CD8-positive, alpha-beta memory T cell (primary cell): ENCODE data around the gene IL23R. TPM values are rescaled to one million over a fixed set of nuclear protein-coding genes. Genes with fewer than 3 reads are reported as not detected.

Source experiments
- CTCF ChIA-PET: fragments of 350-600 bp; sonication (Branson Sonifier 250); formaldehyde crosslinking; loops from one replicate; lab custom pipeline; 2021; ENCODE audit warnings: antibody characterized with exemption; lab: Charles Lee
- POLR2A ChIA-PET: fragments of 350-600 bp; sonication (Branson Sonifier 250); formaldehyde crosslinking; loops from one replicate; lab custom pipeline; 2021; ENCODE audit warnings: antibody characterized with exemption; lab: Charles Lee
- DNase-seq, 5 donors: peaks; one replicate each; pipeline versions ENCODE4 v3.0.0 to v3.0.0-alpha.2; 2020 to 2022; ENCODE audit warnings: mixed read lengths in 1 of 5
- H3K27ac ChIP-seq: one replicate; pipeline ENCODE4 v1.7.0; 2013; ENCODE audit warnings: low read depth, mild to moderate bottlenecking, low read length, moderate library complexity
- H3K27me3 ChIP-seq: 2 replicates; pipeline ENCODE4 v1.7.0; 2013; ENCODE audit warnings: low read length, mild to moderate bottlenecking; ENCODE audit not compliant: insufficient read depth, poor library complexity, severe bottlenecking
- H3K36me3 ChIP-seq: 2 replicates; pipeline ENCODE4 v1.7.0; 2013; ENCODE audit warnings: mild to moderate bottlenecking, low read length, moderate library complexity; ENCODE audit not compliant: insufficient read depth
- H3K4me1 ChIP-seq: 2 replicates; pipeline ENCODE4 v1.7.0; 2013; ENCODE audit warnings: mild to moderate bottlenecking, low read length, moderate library complexity; ENCODE audit not compliant: insufficient read depth
- H3K4me3 ChIP-seq: 2 replicates; pipeline ENCODE4 v1.7.0; 2013; ENCODE audit warnings: mild to moderate bottlenecking, low read length
- H3K9me3 ChIP-seq: 2 replicates; pipeline ENCODE4 v1.7.0; 2013; ENCODE audit warnings: mild to moderate bottlenecking, low read length
- H3K27ac Mint-ChIP-seq, 8 donors: one replicate each; pipeline ENCODE4 v1.8.0; 2020 to 2021; ENCODE audit warnings: mixed read lengths in 8 of 8, mild to moderate bottlenecking in 6 of 8, inconsistent platforms in 3 of 8, moderate library complexity in 3 of 8
- H3K27me3 Mint-ChIP-seq, 2 donors: one replicate each; pipeline ENCODE4 v1.8.0; 2020 to 2021; ENCODE audit warnings: mixed read lengths in 2 of 2, mild to moderate bottlenecking in 1 of 2, moderate library complexity in 1 of 2
- H3K36me3 Mint-ChIP-seq, 3 donors: one replicate each; pipeline ENCODE4 v1.8.0; 2020 to 2021; ENCODE audit warnings: mixed read lengths in 3 of 3, inconsistent platforms in 1 of 3, mild to moderate bottlenecking in 1 of 3
- H3K4me1 Mint-ChIP-seq, 3 donors: one replicate each; pipeline ENCODE4 v1.8.0; 2020 to 2021; ENCODE audit warnings: mixed read lengths in 3 of 3, inconsistent platforms in 1 of 3, mild to moderate bottlenecking in 1 of 3
- H3K4me3 Mint-ChIP-seq, 7 donors: one replicate each; pipeline ENCODE4 v1.8.0; 2020 to 2021; ENCODE audit warnings: mixed read lengths in 7 of 7, mild to moderate bottlenecking in 6 of 7, moderate library complexity in 4 of 7, inconsistent platforms in 2 of 7
- H3K9me3 Mint-ChIP-seq, 5 donors: one replicate each; pipeline ENCODE4 v1.8.0; 2020 to 2022; ENCODE audit warnings: mixed read lengths in 5 of 5, mild to moderate bottlenecking in 3 of 5, moderate library complexity in 2 of 5, inconsistent platforms in 1 of 5
- polyA plus RNA-seq: library from polyadenylated mRNA; unstranded; fragments of 300-500 nt; fragmentation: Illumina TruSeq; gene quantifications from one replicate; pipeline ENCODE4 v1.2.3, GENCODE V29; 2021
- total RNA-seq, 2 experiments: library from RNA; stranded (reverse); gene quantifications; one replicate each; pipeline ENCODE4 v1.2.3, GENCODE V29; 2021

The IL23R gene
- total and polyA plus RNA-seq, 3 experiments from 2014 or later: 1.6 to 9.2 (median 1.7) TPM

DNA sequence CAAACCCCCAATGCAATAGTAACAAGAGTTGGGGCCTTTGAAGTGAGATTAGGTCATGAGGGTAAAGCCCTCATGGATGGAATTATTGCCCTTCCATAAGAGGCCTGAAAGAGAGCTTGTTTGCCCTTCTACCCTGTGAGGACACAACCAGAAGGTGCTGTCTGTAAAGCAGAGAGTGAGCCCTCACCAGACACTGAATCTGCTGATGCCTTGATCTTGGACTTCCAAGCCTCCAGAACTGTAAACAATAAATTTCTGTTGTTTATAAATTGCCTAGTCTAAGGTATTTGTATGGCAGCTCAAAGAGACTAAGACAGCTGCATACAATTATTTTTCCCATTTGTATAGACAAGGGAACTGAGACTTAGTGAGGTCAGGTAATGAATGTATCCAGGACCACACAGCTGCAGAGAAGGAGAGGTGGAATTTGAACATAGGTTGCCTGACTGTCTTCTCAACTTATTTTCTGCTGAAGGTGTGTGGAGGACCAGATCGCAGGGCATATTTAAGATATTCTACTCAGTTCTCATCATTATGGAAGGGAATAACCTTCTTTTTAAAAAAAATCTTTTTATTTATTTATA is 18.7 kb downstream of the IL23R start:
- no peaks in the 10 kb centered on the region for H3K36me3 ChIP-seq
- Mint-ChIP-seq H3K9me3 (no peaks in the 10 kb centered on the region), H3K27ac (peak overlapping the region in 2 of 8 donors; percentile 10 to 19), H3K4me3 (no peak overlapping the region), H3K27me3 (peaks cover 3 to 22% of the 10 kb centered on the region in 2 donors), H3K4me1 (peaks cover 1 to 12% (median 3%) of the 10 kb centered on the region in 3 donors), H3K36me3 (peaks cover 0 to 4% (median 3%) of the 10 kb centered on the region in 3 donors)
- H3K27me3 ChIP-seq: no peaks in the 10 kb centered on the region
- no peak overlapping the region for H3K4me3 ChIP-seq
- no peak overlapping the region for H3K27ac ChIP-seq
- DNase-seq: no peak
- no peaks in the 10 kb centered on the region for H3K9me3 ChIP-seq
- H3K4me1 ChIP-seq: no peaks in the 10 kb centered on the region
- POLR2A ChIA-PET: no interaction called here
- CTCF ChIA-PET: interaction anchor here (0.6 kb wide), 1 partner anchor 36 kb away, joined by 3 read pairs; no protein-coding TSS in a partner anchor

DNA sequence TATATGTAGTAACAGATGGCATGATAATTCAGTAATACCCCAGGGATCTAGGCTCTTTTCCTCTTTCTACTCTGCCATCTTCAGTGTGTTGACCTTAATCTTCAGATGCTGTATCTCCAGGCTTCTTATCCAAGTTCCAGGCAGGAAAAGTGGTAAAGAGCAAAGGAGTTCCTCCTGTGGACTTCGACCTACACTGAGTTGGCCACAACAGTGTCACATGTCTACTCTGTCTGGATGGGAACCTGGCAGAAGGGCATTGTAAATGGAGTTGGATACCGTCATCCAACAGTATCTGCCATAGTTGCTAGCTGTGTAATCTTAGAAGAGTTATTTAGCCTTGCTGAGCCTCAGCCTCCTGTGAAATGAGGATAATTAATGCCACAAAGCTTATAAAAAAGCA is 21.9 kb downstream of the IL23R start:
- Histone ChIP-seq H3K4me3 (no peak overlapping the region), H3K27me3 (no peaks in the 10 kb centered on the region), H3K27ac (no peak overlapping the region), H3K36me3 (no peaks in the 10 kb centered on the region), H3K4me1 (no peaks in the 10 kb centered on the region), H3K9me3 (no peaks in the 10 kb centered on the region)
- Mint-ChIP-seq H3K9me3 (no peaks in the 10 kb centered on the region), H3K27ac (peak overlapping the region in 1 of 8 donors; percentile 52), H3K27me3 (peaks cover 0 to 4% of the 10 kb centered on the region in 2 donors), H3K4me1 (peaks cover 0 to 7% (median 2%) of the 10 kb centered on the region in 3 donors), H3K4me3 (no peak overlapping the region), H3K36me3 (peaks cover 0 to 4% (median 0%) of the 10 kb centered on the region in 3 donors)
- ChIA-PET POLR2A (no interaction called here), CTCF (no interaction called here)
- DNase-seq: no peak

DNA sequence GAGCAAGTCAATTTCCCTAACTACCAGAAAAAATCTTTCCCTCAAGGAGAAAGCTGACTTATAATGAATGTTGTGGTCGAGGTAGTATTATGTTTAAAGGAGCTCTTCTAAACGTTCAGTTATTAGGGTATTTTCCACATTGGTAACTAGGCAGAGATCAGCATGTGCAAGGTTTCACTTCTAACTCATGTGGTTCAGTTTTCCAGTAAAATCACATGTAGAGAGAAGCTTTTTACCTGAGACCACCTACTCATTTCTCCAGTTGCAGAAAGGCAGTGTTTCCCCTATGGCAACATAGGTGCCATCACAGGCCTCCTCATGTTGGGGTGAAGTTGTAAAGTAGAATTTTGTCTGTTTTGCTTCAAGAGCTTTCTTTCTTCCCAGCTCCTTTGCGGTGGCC is 23.7 kb downstream of the IL23R start:
- H3K9me3 ChIP-seq: no peaks in the 10 kb centered on the region
- no peak for DNase-seq
- H3K36me3 ChIP-seq: no peaks in the 10 kb centered on the region
- peaks cover 0 to 4% (median 0%) of the 10 kb centered on the region in 3 donors for H3K36me3 Mint-ChIP-seq
- no peak overlapping the region for H3K27ac ChIP-seq
- H3K27ac Mint-ChIP-seq: peak overlapping the region in 3 of 8 donors; percentile 17 to 48 (median 37)
- H3K4me1 ChIP-seq: peaks cover 9% of the 10 kb centered on the region
- POLR2A ChIA-PET: no interaction called here
- no peaks in the 10 kb centered on the region for H3K9me3 Mint-ChIP-seq
- peak overlapping the region in 2 of 7 donors; percentile 2 to 6 for H3K4me3 Mint-ChIP-seq
- no peaks in the 10 kb centered on the region for H3K27me3 ChIP-seq
- peaks cover 7 to 15% (median 14%) of the 10 kb centered on the region in 3 donors for H3K4me1 Mint-ChIP-seq
- CTCF ChIA-PET: interaction anchor here (0.8 kb wide), 1 partner anchor 25 kb away, joined by 3 read pairs; no protein-coding TSS in a partner anchor
- no peaks in the 10 kb centered on the region for H3K27me3 Mint-ChIP-seq
- H3K4me3 ChIP-seq: no peak overlapping the region

DNA sequence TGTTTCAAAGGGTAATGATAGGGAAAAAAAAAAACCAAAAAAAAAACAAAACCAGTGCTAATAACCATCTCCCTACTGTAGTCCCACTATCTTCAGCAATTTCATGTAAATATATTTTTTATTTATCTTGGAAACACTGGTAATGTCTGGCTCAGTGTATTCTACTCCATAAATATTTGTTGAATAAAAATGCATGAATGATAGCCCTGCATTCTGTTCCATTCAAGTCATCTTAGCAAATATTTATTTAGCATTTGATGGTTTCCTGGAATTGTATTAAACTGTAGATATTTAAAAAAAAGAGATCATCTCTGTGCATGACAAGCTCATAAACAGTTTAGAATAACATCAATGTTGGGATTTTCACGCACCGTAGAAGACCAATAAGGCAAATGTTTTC is 24.2 kb downstream of the IL23R start:
- peaks cover 14% of the 10 kb centered on the region for H3K4me1 ChIP-seq
- no peaks in the 10 kb centered on the region for H3K27me3 ChIP-seq
- H3K27ac ChIP-seq: no peak overlapping the region
- H3K36me3 ChIP-seq: no peaks in the 10 kb centered on the region
- H3K4me3 Mint-ChIP-seq: peak overlapping the region in 1 of 7 donors; percentile 6
- H3K9me3 Mint-ChIP-seq: no peaks in the 10 kb centered on the region
- no peak overlapping the region for H3K4me3 ChIP-seq
- ChIA-PET POLR2A (no interaction called here), CTCF (no interaction called here)
- DNase-seq: no peak
- H3K36me3 Mint-ChIP-seq: peaks cover 0 to 3% (median 0%) of the 10 kb centered on the region in 3 donors
- H3K27me3 Mint-ChIP-seq: no peaks in the 10 kb centered on the region
- H3K4me1 Mint-ChIP-seq: peaks cover 7 to 19% (median 18%) of the 10 kb centered on the region in 3 donors
- no peaks in the 10 kb centered on the region for H3K9me3 ChIP-seq
- H3K27ac Mint-ChIP-seq: peak overlapping the region in 3 of 8 donors; percentile 17 to 48 (median 37)

DNA sequence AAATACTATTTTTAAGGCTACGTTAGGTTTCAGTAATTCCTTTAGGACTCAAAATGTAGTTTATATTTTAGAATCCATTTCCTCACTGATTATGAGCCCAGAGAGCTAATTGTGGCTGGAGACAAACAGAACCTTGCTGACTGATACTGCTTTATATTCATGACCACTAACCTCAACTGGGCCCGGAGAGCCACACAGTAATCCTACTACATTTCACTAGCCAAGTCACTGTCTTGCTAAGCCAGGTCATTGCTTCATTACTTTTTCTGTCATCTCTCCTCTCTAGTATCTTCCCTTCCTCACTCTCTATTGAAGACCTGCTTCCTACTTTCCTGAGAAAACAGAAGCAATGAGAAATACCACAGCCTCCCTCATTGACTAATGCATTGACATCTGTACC is 24.7 kb downstream of the IL23R start:
- Mint-ChIP-seq H3K4me3 (no peak overlapping the region), H3K4me1 (peaks cover 7 to 24% (median 23%) of the 10 kb centered on the region in 3 donors), H3K9me3 (no peaks in the 10 kb centered on the region), H3K27me3 (no peaks in the 10 kb centered on the region), H3K36me3 (peaks cover 0 to 1% (median 0%) of the 10 kb centered on the region in 3 donors), H3K27ac (no peak overlapping the region)
- CTCF ChIA-PET: interaction anchor here (1.2 kb wide), 1 partner anchor 21 kb away, joined by 5 read pairs; no protein-coding TSS in a partner anchor
- Histone ChIP-seq H3K4me3 (no peak overlapping the region), H3K36me3 (no peaks in the 10 kb centered on the region), H3K27ac (no peak overlapping the region), H3K9me3 (no peaks in the 10 kb centered on the region), H3K4me1 (peaks cover 14% of the 10 kb centered on the region), H3K27me3 (no peaks in the 10 kb centered on the region)
- POLR2A ChIA-PET: no interaction called here
- DNase-seq: no peak

DNA sequence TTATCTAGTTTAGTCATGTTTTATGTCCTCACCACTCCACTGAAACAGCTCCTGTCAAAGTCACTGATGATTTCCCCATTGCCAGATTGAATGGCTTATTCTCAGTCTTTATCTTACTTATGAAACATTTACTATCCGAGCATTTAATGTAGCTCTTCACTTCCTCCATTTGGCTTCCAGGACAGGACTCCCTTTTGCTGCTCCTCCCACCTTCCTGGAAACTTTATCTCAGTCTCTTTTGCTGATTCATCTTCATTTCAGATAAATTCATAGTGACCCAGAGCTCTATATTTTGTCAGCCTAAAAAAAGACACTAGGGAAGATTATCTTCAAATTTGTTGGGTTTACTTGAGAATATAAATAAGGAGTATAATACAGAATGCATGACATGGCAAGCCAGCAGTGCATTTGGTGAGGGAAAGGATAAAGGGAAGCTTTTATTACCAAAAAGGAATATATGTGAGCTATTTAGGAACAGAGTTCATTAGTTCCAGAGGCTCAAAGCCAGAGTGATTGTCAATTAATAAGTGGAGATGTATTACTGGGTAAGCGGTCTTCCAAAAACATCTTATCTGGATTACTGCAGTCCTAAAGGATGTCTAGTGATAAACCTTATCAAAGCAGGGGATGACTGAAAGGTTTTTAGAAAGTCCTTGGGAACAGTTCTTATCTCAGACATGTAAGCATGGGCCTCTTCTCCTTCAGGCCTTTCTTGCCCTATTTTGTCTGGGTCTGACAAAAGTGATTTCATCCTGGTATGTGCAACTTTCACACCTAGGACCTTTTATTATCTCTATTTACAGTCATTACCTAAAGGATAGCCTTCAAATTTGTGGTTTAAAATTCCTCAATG is 25.6 kb downstream of the IL23R start:
- Mint-ChIP-seq H3K36me3 (peaks cover 0 to 2% (median 1%) of the 10 kb centered on the region in 3 donors), H3K4me1 (peaks cover 11 to 27% (median 25%) of the 10 kb centered on the region in 3 donors), H3K27ac (no peak overlapping the region), H3K4me3 (no peak overlapping the region), H3K9me3 (no peaks in the 10 kb centered on the region), H3K27me3 (no peaks in the 10 kb centered on the region)
- Histone ChIP-seq H3K9me3 (no peaks in the 10 kb centered on the region), H3K27me3 (no peaks in the 10 kb centered on the region), H3K4me3 (no peak overlapping the region), H3K36me3 (no peaks in the 10 kb centered on the region), H3K27ac (no peak overlapping the region), H3K4me1 (peaks cover 14% of the 10 kb centered on the region)
- ChIA-PET POLR2A (no interaction called here), CTCF (interaction anchor here (1.2 kb wide), 1 partner anchor 20 kb away, joined by 5 read pairs; no protein-coding TSS in a partner anchor)
- no peak for DNase-seq

DNA sequence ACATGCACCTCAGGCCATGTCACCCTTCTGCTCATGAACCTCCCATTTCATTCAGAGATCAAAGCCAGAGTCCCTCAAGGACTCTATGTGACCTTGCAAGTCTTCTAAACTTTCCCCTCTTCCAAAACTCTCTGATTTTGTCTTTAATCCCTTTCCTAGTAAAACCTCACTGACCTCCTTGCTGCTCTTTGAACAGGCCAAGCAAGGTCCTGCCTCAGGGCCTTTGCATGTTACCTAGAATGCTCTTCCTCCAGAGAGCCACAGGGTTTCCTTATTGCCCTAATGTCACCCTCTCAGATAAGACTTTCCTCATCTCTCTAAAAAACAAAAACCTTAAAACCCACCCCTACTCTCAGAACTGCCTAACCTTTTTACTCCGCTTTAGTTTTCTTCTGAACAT is 26.6 kb downstream of the IL23R start:
- H3K36me3 ChIP-seq: no peaks in the 10 kb centered on the region
- peaks cover 15 to 30% (median 28%) of the 10 kb centered on the region in 3 donors for H3K4me1 Mint-ChIP-seq
- H3K27me3 ChIP-seq: no peaks in the 10 kb centered on the region
- no peaks in the 10 kb centered on the region for H3K27me3 Mint-ChIP-seq
- H3K9me3 Mint-ChIP-seq: no peaks in the 10 kb centered on the region
- DNase-seq: no peak
- ChIA-PET POLR2A (no interaction called here), CTCF (no interaction called here)
- H3K27ac Mint-ChIP-seq: no peak overlapping the region
- peaks cover 14% of the 10 kb centered on the region for H3K4me1 ChIP-seq
- no peak overlapping the region for H3K4me3 Mint-ChIP-seq
- H3K36me3 Mint-ChIP-seq: peaks cover 0 to 6% (median 1%) of the 10 kb centered on the region in 3 donors
- no peak overlapping the region for H3K27ac ChIP-seq
- no peaks in the 10 kb centered on the region for H3K9me3 ChIP-seq
- no peak overlapping the region for H3K4me3 ChIP-seq

DNA sequence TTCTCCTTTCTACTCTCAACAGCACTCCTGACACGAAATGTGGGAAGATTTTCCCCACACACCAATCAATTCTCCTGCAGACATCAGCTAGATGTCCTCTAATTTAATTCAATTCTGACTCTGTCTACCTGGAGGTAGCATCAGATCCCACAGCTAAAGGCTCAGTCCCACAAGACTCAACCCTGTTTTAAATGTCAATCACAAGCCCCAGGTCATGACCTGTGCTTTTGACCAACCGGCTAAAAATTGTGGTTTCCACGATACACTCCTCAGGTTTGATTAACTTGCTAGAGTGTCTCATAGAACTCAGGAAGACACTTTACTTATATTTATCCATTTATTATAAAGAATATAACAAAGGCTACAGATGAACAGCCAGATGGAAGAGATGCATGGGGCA is 27.4 kb downstream of the IL23R start:
- Mint-ChIP-seq H3K4me3 (peak overlapping the region in 3 of 7 donors; percentile 50 to 70 (median 50)), H3K27me3 (no peaks in the 10 kb centered on the region), H3K9me3 (no peaks in the 10 kb centered on the region), H3K27ac (peak overlapping the region in 5 of 8 donors; percentile 39 to 95 (median 88)), H3K4me1 (peaks cover 19 to 30% (median 28%) of the 10 kb centered on the region in 3 donors), H3K36me3 (peaks cover 0 to 6% (median 0%) of the 10 kb centered on the region in 3 donors)
- Histone ChIP-seq H3K4me1 (peaks cover 14% of the 10 kb centered on the region), H3K36me3 (no peaks in the 10 kb centered on the region), H3K27ac (no peak overlapping the region), H3K4me3 (no peak overlapping the region), H3K27me3 (no peaks in the 10 kb centered on the region), H3K9me3 (no peaks in the 10 kb centered on the region)
- ChIA-PET CTCF (no interaction called here), POLR2A (no interaction called here)
- DNase-seq: no peak
